SK-N-SH treated with all-trans-retinoic acid at 6 μM for 48 hours (cell line): Measurements from ENCODE around the gene SOX21.

ENCODE experiments used
- ARNTL ChIP-seq: fragments of 450-650 bp; formaldehyde crosslinking; IDR thresholded peaks from 2 replicates; pipeline ENCODE4 v1.5.0; 2020; ENCODE audit warnings: low read depth, mild to moderate bottlenecking, moderate library complexity, borderline replicate concordance
- ISL1 ChIP-seq: fragments of 250-450 bp; sonication (Bioruptor Pico); IDR thresholded peaks from 2 replicates; pipeline ENCODE4 v2.1.2; 2022; ENCODE audit warnings: mild to moderate bottlenecking, moderate library complexity
- OSR1 ChIP-seq: fragments of 250-450 bp; sonication (Bioruptor Pico); IDR thresholded peaks from 2 replicates; pipeline ENCODE4 v1.8.0; 2022; ENCODE audit warnings: moderate library complexity, mild to moderate bottlenecking, inconsistent platforms
- PPARA ChIP-seq: fragments of 250-450 bp; sonication (Bioruptor Pico); IDR thresholded peaks from 2 replicates; pipeline ENCODE4 v1.5.0; 2020; ENCODE audit warnings: mild to moderate bottlenecking, borderline replicate concordance
- RARB ChIP-seq: fragments of 250-450 bp; sonication (Bioruptor Pico); IDR thresholded peaks from 2 replicates; pipeline ENCODE4 v1.8.0; 2021; ENCODE audit warnings: mild to moderate bottlenecking, moderate library complexity
- SNAI2 ChIP-seq: fragments of 250-450 bp; sonication (Bioruptor Pico); IDR thresholded peaks from 2 replicates; pipeline ENCODE4 v1.5.0; 2020; ENCODE audit warnings: mild to moderate bottlenecking, moderate library complexity
- ZC3H10 ChIP-seq: fragments of 250-450 bp; sonication (Bioruptor Pico); IDR thresholded peaks from 2 replicates; pipeline ENCODE4 v1.5.1; 2021; ENCODE audit warnings: mild to moderate bottlenecking, moderate library complexity
- ZFP3 ChIP-seq: fragments of 250-450 bp; sonication (Bioruptor Pico); IDR thresholded peaks from 2 replicates; pipeline ENCODE4 v1.5.0; 2020; ENCODE audit warnings: mild to moderate bottlenecking, moderate library complexity
- ZNF70 ChIP-seq: fragments of 450-650 bp; formaldehyde crosslinking; IDR thresholded peaks from 2 replicates; pipeline ENCODE4 v1.5.0; 2020; ENCODE audit warnings: mild to moderate bottlenecking, moderate library complexity
- TF ChIP-seq, protein P1 (sequence below): fragments of 250-450 bp; sonication (Bioruptor Pico); IDR thresholded peaks from 2 replicates; pipeline ENCODE4 v1.8.0; 2020; ENCODE audit warnings: mild to moderate bottlenecking, moderate library complexity, borderline replicate concordance
- TF ChIP-seq, protein P2 (sequence below): fragments of 250-450 bp; sonication (Bioruptor Pico); IDR thresholded peaks from 2 replicates; pipeline ENCODE4 v1.5.1; 2021; ENCODE audit warnings: mild to moderate bottlenecking, moderate library complexity
- TF ChIP-seq, protein P3 (sequence below): fragments of 250-450 bp; sonication (Bioruptor Pico); IDR thresholded peaks from 2 replicates; pipeline ENCODE4 v1.5.1; 2020; ENCODE audit warnings: low read depth, mild to moderate bottlenecking, moderate library complexity

DNA sequence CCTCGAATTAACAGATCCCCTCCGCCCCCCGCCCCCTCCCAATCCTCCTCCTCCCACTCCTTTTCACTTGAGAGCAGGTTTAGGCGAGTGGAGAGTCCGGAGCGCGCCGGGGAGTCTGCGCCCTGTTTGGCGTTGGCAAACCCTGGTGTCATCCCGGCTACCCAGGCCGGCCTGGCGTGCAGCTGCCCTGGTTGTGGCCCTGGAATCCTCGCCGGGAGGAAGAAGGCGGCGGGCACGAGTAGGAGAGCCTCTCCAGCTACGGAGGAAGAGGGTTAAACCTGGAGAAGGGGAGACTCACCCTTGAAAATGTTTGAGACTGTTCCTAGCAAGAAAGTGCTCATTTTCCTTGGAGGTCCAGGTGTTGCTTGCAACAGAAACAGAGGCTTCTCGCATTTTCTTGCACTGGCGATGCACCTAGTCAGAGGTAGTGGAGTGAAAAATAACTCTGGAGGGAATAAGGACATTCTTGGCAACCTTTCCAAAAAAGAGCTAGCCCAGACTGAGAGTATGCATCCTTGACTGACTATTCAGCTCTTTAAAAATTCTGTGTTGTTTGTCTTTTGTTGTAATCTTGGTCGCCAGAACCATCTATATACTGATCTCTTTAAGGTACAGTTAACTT lies 1.3 kb upstream of the SOX21 start:
- TF ChIP-seq, protein P1, sequence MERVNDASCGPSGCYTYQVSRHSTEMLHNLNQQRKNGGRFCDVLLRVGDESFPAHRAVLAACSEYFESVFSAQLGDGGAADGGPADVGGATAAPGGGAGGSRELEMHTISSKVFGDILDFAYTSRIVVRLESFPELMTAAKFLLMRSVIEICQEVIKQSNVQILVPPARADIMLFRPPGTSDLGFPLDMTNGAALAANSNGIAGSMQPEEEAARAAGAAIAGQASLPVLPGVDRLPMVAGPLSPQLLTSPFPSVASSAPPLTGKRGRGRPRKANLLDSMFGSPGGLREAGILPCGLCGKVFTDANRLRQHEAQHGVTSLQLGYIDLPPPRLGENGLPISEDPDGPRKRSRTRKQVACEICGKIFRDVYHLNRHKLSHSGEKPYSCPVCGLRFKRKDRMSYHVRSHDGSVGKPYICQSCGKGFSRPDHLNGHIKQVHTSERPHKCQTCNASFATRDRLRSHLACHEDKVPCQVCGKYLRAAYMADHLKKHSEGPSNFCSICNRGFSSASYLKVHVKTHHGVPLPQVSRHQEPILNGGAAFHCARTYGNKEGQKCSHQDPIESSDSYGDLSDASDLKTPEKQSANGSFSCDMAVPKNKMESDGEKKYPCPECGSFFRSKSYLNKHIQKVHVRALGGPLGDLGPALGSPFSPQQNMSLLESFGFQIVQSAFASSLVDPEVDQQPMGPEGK: no peak
- TF ChIP-seq ZC3H10 (CRISPR knock-in tag): no peak
- TF ChIP-seq RARB (CRISPR knock-in tag): no peak
- TF ChIP-seq ISL1 (CRISPR knock-in tag): no peak
- TF ChIP-seq OSR1 (CRISPR knock-in tag): no peak
- no peak for TF ChIP-seq ARNTL (CRISPR knock-in tag)
- TF ChIP-seq SNAI2 (CRISPR knock-in tag): no peak
- TF ChIP-seq, protein P2, sequence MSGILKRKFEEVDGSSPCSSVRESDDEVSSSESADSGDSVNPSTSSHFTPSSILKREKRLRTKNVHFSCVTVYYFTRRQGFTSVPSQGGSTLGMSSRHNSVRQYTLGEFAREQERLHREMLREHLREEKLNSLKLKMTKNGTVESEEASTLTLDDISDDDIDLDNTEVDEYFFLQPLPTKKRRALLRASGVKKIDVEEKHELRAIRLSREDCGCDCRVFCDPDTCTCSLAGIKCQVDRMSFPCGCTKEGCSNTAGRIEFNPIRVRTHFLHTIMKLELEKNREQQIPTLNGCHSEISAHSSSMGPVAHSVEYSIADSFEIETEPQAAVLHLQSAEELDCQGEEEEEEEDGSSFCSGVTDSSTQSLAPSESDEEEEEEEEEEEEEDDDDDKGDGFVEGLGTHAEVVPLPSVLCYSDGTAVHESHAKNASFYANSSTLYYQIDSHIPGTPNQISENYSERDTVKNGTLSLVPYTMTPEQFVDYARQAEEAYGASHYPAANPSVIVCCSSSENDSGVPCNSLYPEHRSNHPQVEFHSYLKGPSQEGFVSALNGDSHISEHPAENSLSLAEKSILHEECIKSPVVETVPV (CRISPR knock-in tag): no peak
- TF ChIP-seq ZFP3: no peak
- no peak for TF ChIP-seq ZNF70
- no peak for TF ChIP-seq PPARA
- TF ChIP-seq, protein P3, sequence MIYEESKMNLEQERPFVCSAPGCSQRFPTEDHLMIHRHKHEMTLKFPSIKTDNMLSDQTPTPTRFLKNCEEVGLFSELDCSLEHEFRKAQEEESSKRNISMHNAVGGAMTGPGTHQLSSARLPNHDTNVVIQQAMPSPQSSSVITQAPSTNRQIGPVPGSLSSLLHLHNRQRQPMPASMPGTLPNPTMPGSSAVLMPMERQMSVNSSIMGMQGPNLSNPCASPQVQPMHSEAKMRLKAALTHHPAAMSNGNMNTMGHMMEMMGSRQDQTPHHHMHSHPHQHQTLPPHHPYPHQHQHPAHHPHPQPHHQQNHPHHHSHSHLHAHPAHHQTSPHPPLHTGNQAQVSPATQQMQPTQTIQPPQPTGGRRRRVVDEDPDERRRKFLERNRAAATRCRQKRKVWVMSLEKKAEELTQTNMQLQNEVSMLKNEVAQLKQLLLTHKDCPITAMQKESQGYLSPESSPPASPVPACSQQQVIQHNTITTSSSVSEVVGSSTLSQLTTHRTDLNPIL (CRISPR knock-in tag): no peak
